ENCODE data around the gene SRRD.

SRRD gene

GRCh38 chr22:26482161-26482560 lies 1.5 kb upstream of the SRRD start:
- Mint-ChIP-seq H3K27me3 (ENCODE audit: low read depth) (no peaks in the 10 kb centered on the region), H3K9me3 (no peaks in the 10 kb centered on the region), H3K4me1 (peaks cover 74% of the 10 kb centered on the region), H3K4me3 (peak overlapping the region; percentile 90 to 97 (median 95)), H3K27ac (peak overlapping the region; percentile 88 to 98 (median 98)), H3K36me3 (ENCODE audit: low read depth) (peaks cover 18% of the 10 kb centered on the region)
- no peak for TF ChIP-seq CTCF (IDR thresholded peaks at IDR 0.05; ENCODE audit: unreplicated experiment in 3 of 3)

GRCh38 chr22:26483043-26483438 lies 636 bp upstream of the SRRD start:
- no peaks in the 10 kb centered on the region for H3K27me3 Mint-ChIP-seq (ENCODE audit: low read depth)
- H3K36me3 Mint-ChIP-seq (ENCODE audit: low read depth): peaks cover 9% of the 10 kb centered on the region
- no peaks in the 10 kb centered on the region for H3K9me3 Mint-ChIP-seq
- no peak for TF ChIP-seq CTCF (IDR thresholded peaks at IDR 0.05; ENCODE audit: unreplicated experiment in 3 of 3)
- peak overlapping the region; percentile 88 to 98 (median 98) for H3K27ac Mint-ChIP-seq
- H3K4me1 Mint-ChIP-seq: peaks cover 67% of the 10 kb centered on the region
- H3K4me3 Mint-ChIP-seq: peak overlapping the region; percentile 90 to 97 (median 95)

- peak overlapping the region; percentile 84 to 98 (median 94) for H3K27ac Mint-ChIP-seq
- no peaks in the 10 kb centered on the region for H3K27me3 Mint-ChIP-seq (ENCODE audit: low read depth)
- H3K4me3 Mint-ChIP-seq: peak overlapping the region; percentile 90 to 97 (median 95)
- no peaks in the 10 kb centered on the region for H3K9me3 Mint-ChIP-seq
- TF ChIP-seq CTCF (IDR thresholded peaks at IDR 0.05; ENCODE audit: unreplicated experiment in 3 of 3): no peak
- H3K4me1 Mint-ChIP-seq: peaks cover 62% of the 10 kb centered on the region
- H3K36me3 Mint-ChIP-seq (ENCODE audit: low read depth): peaks cover 20% of the 10 kb centered on the region
Observed at GRCh38 chr22:26484360-26484706, 656 bp downstream of the SRRD start.

GRCh38 chr22:26485013-26485412 lies 1.3 kb downstream of the SRRD start:
- H3K9me3 Mint-ChIP-seq: no peaks in the 10 kb centered on the region
- peak overlapping the region; percentile 6 to 84 (median 65) for H3K27ac Mint-ChIP-seq
- no peaks in the 10 kb centered on the region for H3K27me3 Mint-ChIP-seq (ENCODE audit: low read depth)
- peaks cover 19% of the 10 kb centered on the region for H3K36me3 Mint-ChIP-seq (ENCODE audit: low read depth)
- H3K4me1 Mint-ChIP-seq: peaks cover 55% of the 10 kb centered on the region
- TF ChIP-seq CTCF (IDR thresholded peaks at IDR 0.05; ENCODE audit: unreplicated experiment in 3 of 3): no peak
- peak overlapping the region; percentile 90 to 97 (median 95) for H3K4me3 Mint-ChIP-seq

- peak overlapping the region; percentile 90 to 97 (median 95) for H3K4me3 Mint-ChIP-seq
- no peak for TF ChIP-seq CTCF (IDR thresholded peaks at IDR 0.05; ENCODE audit: unreplicated experiment in 3 of 3)
- H3K4me1 Mint-ChIP-seq: peaks cover 49% of the 10 kb centered on the region
- no peaks in the 10 kb centered on the region for H3K27me3 Mint-ChIP-seq (ENCODE audit: low read depth)
- peak overlapping the region; percentile 22 to 84 (median 65) for H3K27ac Mint-ChIP-seq
- H3K36me3 Mint-ChIP-seq (ENCODE audit: low read depth): peaks cover 22% of the 10 kb centered on the region
- no peaks in the 10 kb centered on the region for H3K9me3 Mint-ChIP-seq
Observed at GRCh38 chr22:26485806-26486390, 2.2 kb downstream of the SRRD start.

- peaks cover 27% of the 10 kb centered on the region for H3K36me3 Mint-ChIP-seq (ENCODE audit: low read depth)
- peaks cover 45% of the 10 kb centered on the region for H3K4me1 Mint-ChIP-seq
- H3K27ac Mint-ChIP-seq: peak overlapping the region; percentile 8 to 39 (median 22)
- peak overlapping the region; percentile 54 to 97 (median 95) for H3K4me3 Mint-ChIP-seq
- no peaks in the 10 kb centered on the region for H3K9me3 Mint-ChIP-seq
- no peak for TF ChIP-seq CTCF (IDR thresholded peaks at IDR 0.05; ENCODE audit: unreplicated experiment in 3 of 3)
- no peaks in the 10 kb centered on the region for H3K27me3 Mint-ChIP-seq (ENCODE audit: low read depth)
Observed at GRCh38 chr22:26486394-26486793, 2.7 kb downstream of the SRRD start.
